Measurements from ENCODE around the gene AHRR.

The AHRR gene

DNA sequence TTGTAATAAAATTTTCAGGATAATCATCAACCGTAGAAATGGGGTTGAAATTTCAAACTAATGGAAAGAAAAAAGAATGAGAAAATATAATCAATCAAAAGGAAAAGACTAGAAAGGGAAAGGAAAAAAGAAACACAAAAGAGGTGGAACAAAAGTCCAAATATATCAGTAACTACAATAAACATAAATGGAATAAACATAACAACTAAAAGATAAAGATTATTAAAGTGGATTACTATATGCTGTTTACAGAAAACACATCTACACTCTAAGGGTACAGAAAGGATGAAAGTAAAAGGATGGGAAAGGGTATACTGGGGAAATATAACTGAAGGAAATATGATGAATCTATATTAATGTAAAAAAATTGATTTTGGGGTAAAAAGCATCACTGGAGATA, 43.0 kb downstream of the AHRR start:
- Histone ChIP-seq H3K9me3 (ENCODE audit: control insufficient read depth, low read length) (no peaks in the 10 kb centered on the region), H3K36me3 (ENCODE audit: control insufficient read depth, insufficient read depth, low read length) (peaks cover 4% of the 10 kb centered on the region), H2AFZ (no peak overlapping the region), H3K79me2 (no peaks in the 10 kb centered on the region), H3K27ac (no peak overlapping the region), H3K9ac (no peak overlapping the region), H3K4me3 (ENCODE audit: low read depth, low read length) (no peak overlapping the region), H3K4me1 (no peaks in the 10 kb centered on the region), H3K27me3 (ENCODE audit: control insufficient read depth, insufficient read depth, low read length) (no peaks in the 10 kb centered on the region), H3K4me2 (ENCODE audit: low read length) (no peak overlapping the region)
- no peak for TF ChIP-seq CTCF (IDR thresholded peaks at IDR 0.05)

GRCh38 chr5:366541-367357, 45.2 kb downstream of the AHRR start:
- Histone ChIP-seq H3K4me3 (ENCODE audit: low read depth, low read length) (no peak overlapping the region), H3K79me2 (no peaks in the 10 kb centered on the region), H3K9ac (no peak overlapping the region), H2AFZ (no peak overlapping the region), H3K4me1 (no peaks in the 10 kb centered on the region), H3K4me2 (ENCODE audit: low read length) (no peak overlapping the region), H3K27ac (no peak overlapping the region), H3K36me3 (ENCODE audit: control insufficient read depth, insufficient read depth, low read length) (peaks cover 4% of the 10 kb centered on the region), H3K9me3 (ENCODE audit: control insufficient read depth, low read length) (no peaks in the 10 kb centered on the region), H3K27me3 (ENCODE audit: control insufficient read depth, insufficient read depth, low read length) (no peaks in the 10 kb centered on the region)
- no peak for TF ChIP-seq CTCF (IDR thresholded peaks at IDR 0.05)

GRCh38 chr5:367358-368130, 46.0 kb downstream of the AHRR start:
- H3K9ac ChIP-seq: no peak overlapping the region
- no peaks in the 10 kb centered on the region for H3K4me1 ChIP-seq
- no peak overlapping the region for H3K4me2 ChIP-seq (ENCODE audit: low read length)
- H3K27ac ChIP-seq: no peak overlapping the region
- no peaks in the 10 kb centered on the region for H3K9me3 ChIP-seq (ENCODE audit: control insufficient read depth, low read length)
- peaks cover 4% of the 10 kb centered on the region for H3K36me3 ChIP-seq (ENCODE audit: control insufficient read depth, insufficient read depth, low read length)
- H2AFZ ChIP-seq: no peak overlapping the region
- no peak for TF ChIP-seq CTCF (IDR thresholded peaks at IDR 0.05)
- no peak overlapping the region for H3K4me3 ChIP-seq (ENCODE audit: low read depth, low read length)
- no peaks in the 10 kb centered on the region for H3K79me2 ChIP-seq
- H3K27me3 ChIP-seq (ENCODE audit: control insufficient read depth, insufficient read depth, low read length): no peaks in the 10 kb centered on the region

DNA sequence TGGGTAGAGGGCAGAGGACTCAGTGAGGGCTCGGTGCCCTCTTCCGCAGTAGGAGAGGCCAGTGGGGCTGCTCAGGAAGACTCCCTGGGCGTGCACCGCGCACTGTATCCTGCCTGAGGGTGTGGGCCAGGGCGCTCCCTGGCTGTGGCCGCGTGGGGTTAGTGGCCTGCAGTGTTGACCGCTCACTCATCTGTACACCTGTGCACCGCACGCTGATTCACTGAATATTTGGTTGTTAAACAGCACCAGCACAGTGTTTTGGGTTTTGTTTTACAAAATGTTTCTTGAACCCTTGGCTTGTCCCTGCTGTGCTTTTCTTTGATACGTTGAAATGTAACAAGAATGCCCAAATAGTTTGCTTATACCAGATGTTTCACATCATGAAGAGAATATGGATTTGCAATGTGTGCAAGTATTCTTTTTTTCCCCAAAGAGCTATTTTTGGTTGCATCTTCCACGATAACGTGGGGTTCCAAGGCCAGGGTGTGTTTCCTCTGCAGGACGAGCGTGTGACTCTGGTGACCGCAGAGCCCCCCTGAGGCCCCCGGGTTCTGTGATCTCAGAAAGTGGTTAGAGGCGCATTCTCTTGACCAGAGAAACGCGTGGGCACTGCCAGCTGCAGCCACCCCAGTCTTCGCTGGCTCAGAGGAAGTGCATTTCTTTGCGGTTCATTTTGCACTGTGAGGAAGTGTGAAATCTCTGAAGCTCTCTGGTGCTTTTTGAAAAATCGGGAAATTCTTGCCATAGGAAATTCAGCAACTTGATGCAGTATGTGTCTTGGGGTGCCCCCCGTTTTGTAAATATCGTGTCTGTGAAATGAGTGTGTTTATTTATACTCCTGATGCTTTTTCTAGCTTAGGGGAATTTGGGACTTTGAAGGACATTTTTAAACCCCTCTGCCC, 46.9 kb downstream of the AHRR start:
- Histone ChIP-seq H3K27ac (no peak overlapping the region), H3K4me1 (no peaks in the 10 kb centered on the region)

More for the DNA sequence above, 46.9 kb downstream of the AHRR start:
- Histone ChIP-seq H3K4me2 (ENCODE audit: low read length) (no peak overlapping the region), H3K27me3 (ENCODE audit: control insufficient read depth, insufficient read depth, low read length) (no peaks in the 10 kb centered on the region), H3K9me3 (ENCODE audit: control insufficient read depth, low read length) (no peaks in the 10 kb centered on the region), H3K9ac (no peak overlapping the region), H3K4me3 (ENCODE audit: low read depth, low read length) (no peak overlapping the region), H2AFZ (no peak overlapping the region), H3K79me2 (no peaks in the 10 kb centered on the region), H3K36me3 (ENCODE audit: control insufficient read depth, insufficient read depth, low read length) (peaks cover 4% of the 10 kb centered on the region)
- no peak for TF ChIP-seq CTCF (IDR thresholded peaks at IDR 0.05)
